ENCODE data around the gene TRAPPC2B.

- no peak for TF ChIP-seq SUZ12 (IDR thresholded peaks at IDR 0.05; ENCODE audit: extremely low read depth, insufficient read depth, insufficient read length)
- TF ChIP-seq YY1 (IDR thresholded peaks at IDR 0.05; ENCODE audit: insufficient read depth, insufficient read length), result no peak
- TF ChIP-seq ZNF274 (IDR thresholded peaks at IDR 0.05; ENCODE audit: low read depth, low read length), result no peak
Measured at GRCh38 chr19:57327993-57328392, 35.4 kb upstream of the TRAPPC2B start.
